ENCODE results near the gene KRTAP10-4.

DNA sequence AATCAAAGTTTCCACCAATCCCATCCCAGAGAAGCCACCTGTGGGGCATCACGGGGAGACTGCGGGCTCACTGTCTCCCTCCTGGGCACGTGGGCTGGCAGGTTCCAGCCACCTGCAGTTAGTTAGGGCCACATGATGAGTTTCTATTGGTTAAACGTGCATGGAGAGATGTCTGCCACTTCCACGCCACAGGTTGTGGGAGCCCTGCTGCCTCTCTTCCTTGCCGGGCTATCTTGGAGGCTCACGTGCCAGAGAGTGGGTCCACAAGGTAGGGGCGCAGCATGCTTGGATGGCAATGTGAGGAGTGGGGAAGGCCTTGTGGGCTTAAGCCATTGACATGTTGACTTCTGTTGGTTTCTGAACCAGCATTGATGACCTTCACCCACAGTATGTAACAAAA lies 30.4 kb downstream of the KRTAP10-4 start:
- TF ChIP-seq, protein P1, sequence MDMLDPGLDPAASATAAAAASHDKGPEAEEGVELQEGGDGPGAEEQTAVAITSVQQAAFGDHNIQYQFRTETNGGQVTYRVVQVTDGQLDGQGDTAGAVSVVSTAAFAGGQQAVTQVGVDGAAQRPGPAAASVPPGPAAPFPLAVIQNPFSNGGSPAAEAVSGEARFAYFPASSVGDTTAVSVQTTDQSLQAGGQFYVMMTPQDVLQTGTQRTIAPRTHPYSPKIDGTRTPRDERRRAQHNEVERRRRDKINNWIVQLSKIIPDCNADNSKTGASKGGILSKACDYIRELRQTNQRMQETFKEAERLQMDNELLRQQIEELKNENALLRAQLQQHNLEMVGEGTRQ (IDR thresholded peaks at IDR 0.05; ENCODE audit: low read depth, low read length), result no peak
- TF ChIP-seq CTCF (conservative IDR thresholded peaks at IDR 0.05; ENCODE audit: low read depth, low read length) (no peak), CEBPB (IDR thresholded peaks at IDR 0.05; ENCODE audit: low read depth, low read length) (no peak), RFX5 (IDR thresholded peaks at IDR 0.05; ENCODE audit: low read depth, low read length) (no peak)

Measured in IMR-90 (cell line).